CD1c-positive myeloid dendritic cell (primary cell): Measurements from ENCODE around the gene NPIPA3.
"Not testable (repeated sequence)": the region's sequence is repeated elsewhere in the genome, so short reads cannot be mapped to it uniquely, and the experiment has no call there.

Source experiments
- DNase-seq: peaks from one replicate; pipeline ENCODE4 v3.0.0-alpha.2; 2016; ENCODE audit errors: extremely low spot score

The NPIPA3 gene

GRCh38 chr16:14742273-14743128, 39.3 kb downstream of the NPIPA3 start, which contains the start of gene NPIPA2:
Gene NPIPA2, plus strand, starts transcription at chr16:14742533. Its CDS starts 5,533 bp downstream, at chr16:14748066.
- not testable (repeated sequence) for DNase-seq

GRCh38 chr16:14773654-14774053, 70.4 kb downstream of the NPIPA3 start:
- DNase-seq: not testable (repeated sequence)

GRCh38 chr16:14775624-14776023, 72.4 kb downstream of the NPIPA3 start:
- not testable (repeated sequence) for DNase-seq
